K562 (cell line): ENCODE data around the gene LZTR1. TPM values are rescaled to one million over a fixed set of nuclear protein-coding genes. Genes with fewer than 3 reads are reported as not detected.

ENCODE experiments used
- ATAC-seq: fragments of 200-7000 bp; cut with Tn5 transposase; 3 replicates; pipeline ENCODE4 v1.9.1; 2020; ENCODE audit warnings: moderate library complexity
- BruUV-seq: library from RNA; stranded (reverse); fragments of 400-500 nt; replicated peaks from 2 replicates; lab custom pipeline; 2021; lab: Mats Ljungman, UMichigan
- CTCF ChIA-PET: fragments of 300-600 bp; formaldehyde crosslinking; extraction: SDS; loops from one replicate; lab custom pipeline; 2021; ENCODE audit warnings: low intra/inter-chr PET ratio; lab: Yijun Ruan, JAX
- POLR2A ChIA-PET: fragments of 300-600, 350-650 bp; sonication (Branson Sonifier 250); formaldehyde crosslinking; extraction: SDS; loops from one replicate; lab custom pipeline; 2021; ENCODE audit warnings: antibody characterized with exemption, inconsistent platforms; lab: Yijun Ruan, JAX
- DNase-seq, 4 experiments: peaks; one replicate each; pipeline versions ENCODE4 v3.0.0 to v3.0.0-alpha.2; 2011 to 2018; ENCODE audit warnings: low spot score in 3 of 4, mixed read lengths in 3 of 4; ENCODE audit errors: extremely low read depth in 1 of 4
- FAIRE-seq: peaks from 2 replicates; lab custom pipeline; 2011; peaks lifted over from hg19 to GRCh38; lab: Jason Lieb, UNC
- H2AFZ ChIP-seq: 2 replicates; pipeline ENCODE4 v1.6.0; 2011; ENCODE audit warnings: low read depth, low read length, control low read depth, inconsistent platforms
- H3K27ac ChIP-seq: fragments of 200-600 bp; 3 replicates; pipeline ENCODE4 v1.8.0; 2011; ENCODE audit warnings: low read depth, mild to moderate bottlenecking, control low read depth, inconsistent platforms, low read length, moderate library complexity, mixed read lengths; ENCODE audit errors: extremely low read depth
- H3K27me3 ChIP-seq, 2 experiments: fragments of 300-600 bp in 1 of 2; 2 replicates in 1 of 2; 3 replicates in 1 of 2; pipeline versions ENCODE4 v1.6.0 to v1.8.0; 2011; ENCODE audit warnings: inconsistent platforms in 2 of 2, low read length in 2 of 2, mild to moderate bottlenecking in 1 of 2, mixed read lengths in 1 of 2, moderate library complexity in 1 of 2; ENCODE audit not compliant: control insufficient read depth in 2 of 2, insufficient read depth in 2 of 2
- H3K36me3 ChIP-seq: fragments of 300-600 bp; 3 replicates; pipeline ENCODE4 v1.8.0; 2011; ENCODE audit warnings: mild to moderate bottlenecking, low read length, inconsistent platforms; ENCODE audit not compliant: control insufficient read depth, insufficient read depth
- H3K4me1 ChIP-seq, 2 experiments: fragments of 200-600 bp in 1 of 2; replicated peaks in 1 of 2; 2 replicates in 1 of 2; 3 replicates in 1 of 2; pipeline versions ENCODE4 v1.5.1 to v1.8.0; 2011; ENCODE audit warnings: inconsistent platforms in 2 of 2, low read length in 2 of 2, mild to moderate bottlenecking in 1 of 2, mixed read lengths in 1 of 2, moderate library complexity in 1 of 2; ENCODE audit not compliant: control insufficient read depth in 2 of 2, insufficient read depth in 2 of 2
- H3K4me2 ChIP-seq: 2 replicates; pipeline ENCODE4 v1.6.1; 2011; ENCODE audit warnings: low read length, control low read depth, inconsistent platforms, mixed read lengths; ENCODE audit not compliant: insufficient read depth
- H3K4me3 ChIP-seq: fragments of 200-600 bp; sonication (generic), shearing (Covaris generic); 2 replicates; pipeline ENCODE4 v1.5.1; 2016; ENCODE audit warnings: control low read depth, inconsistent platforms
- H3K79me2 ChIP-seq: fragments of 200-600 bp; 3 replicates; pipeline ENCODE4 v1.8.0; 2011; ENCODE audit warnings: low read length, inconsistent platforms; ENCODE audit not compliant: control insufficient read depth, insufficient read depth
- H3K9ac ChIP-seq, 2 experiments: 2 replicates each; pipeline versions ENCODE4 v1.6.0 to v1.6.1; 2011; ENCODE audit warnings: low read depth in 2 of 2, low read length in 2 of 2, control low read depth in 1 of 2, inconsistent platforms in 1 of 2, mild to moderate bottlenecking in 1 of 2, mixed read lengths in 1 of 2; ENCODE audit not compliant: insufficient read depth in 1 of 2
- H3K9me1 ChIP-seq: one replicate; pipeline ENCODE4 v1.6.0; 2011; ENCODE audit warnings: inconsistent platforms, mild to moderate bottlenecking, low read length, moderate library complexity; ENCODE audit not compliant: control insufficient read depth, insufficient read depth
- H3K9me3 ChIP-seq: replicated peaks from 2 replicates; pipeline ENCODE4 v1.5.1; 2011; ENCODE audit warnings: low read depth, low read length, inconsistent platforms; ENCODE audit not compliant: control insufficient read depth, insufficient read depth
- H4K20me1 ChIP-seq: replicated peaks from 2 replicates; pipeline ENCODE4 v1.6.1; 2011; ENCODE audit warnings: low read length, inconsistent platforms, mixed read lengths; ENCODE audit not compliant: control insufficient read depth, insufficient read depth
- CBX1 ChIP-seq: sonication (generic); IDR thresholded peaks from 2 replicates; pipeline ENCODE4 v1.6.1; 2016; ENCODE audit warnings: antibody characterized with exemption, low read depth, mild to moderate bottlenecking
- ETV5 ChIP-seq: sonication (generic); formaldehyde crosslinking; IDR thresholded peaks from 2 replicates; pipeline ENCODE4 v1.4.0; 2020; ENCODE audit warnings: low read depth, mild to moderate bottlenecking, missing genetic modification reagents
- HDAC8 ChIP-seq: fragments of 450-650 bp; IDR thresholded peaks from 2 replicates; pipeline ENCODE4 v1.6.1; 2016; ENCODE audit warnings: mild to moderate bottlenecking, missing genetic modification characterization, moderate library complexity, missing compliant biosample characterization
- HIVEP1 ChIP-seq: fragments of 250-450 bp; sonication (Bioruptor Pico); IDR thresholded peaks from 2 replicates; pipeline ENCODE4 v1.4.0; 2020; ENCODE audit warnings: mild to moderate bottlenecking
- HMG20A ChIP-seq: fragments of 450-650 bp; formaldehyde crosslinking; conservative IDR thresholded peaks from 2 replicates; pipeline ENCODE4 v1.4.0; 2020; ENCODE audit warnings: mild to moderate bottlenecking, mixed read lengths
- NR2F6 ChIP-seq: fragments of 450-650 bp; formaldehyde crosslinking; IDR thresholded peaks from 2 replicates; pipeline ENCODE4 v1.4.0; 2020; ENCODE audit warnings: mild to moderate bottlenecking
- PML ChIP-seq: IDR thresholded peaks from 2 replicates; pipeline ENCODE4 v1.6.1; 2012; ENCODE audit warnings: low read length, inconsistent platforms
- SMAD3 ChIP-seq: fragments of 450-650 bp; formaldehyde crosslinking; conservative IDR thresholded peaks from 2 replicates; pipeline ENCODE4 v1.4.0; 2020; ENCODE audit warnings: mild to moderate bottlenecking
- SPI1 ChIP-seq: IDR thresholded peaks from 2 replicates; pipeline ENCODE4 v1.6.1; 2011; ENCODE audit warnings: low read depth, low read length, control low read depth, borderline replicate concordance
- SRF ChIP-seq, 2 experiments: fragments of 250-450, 450-650 bp in 1 of 2; sonication (Bioruptor Pico) in 1 of 2; sonication (generic) in 1 of 2; formaldehyde crosslinking; IDR thresholded peaks; 2 replicates each; pipeline versions ENCODE4 v1.5.0 to v1.5.1; 2020 to 2022; ENCODE audit warnings: mild to moderate bottlenecking in 1 of 2, missing genetic modification reagents in 1 of 2
- TAF15 ChIP-seq: fragments of 200-400 bp; formaldehyde crosslinking; IDR thresholded peaks from 2 replicates; pipeline ENCODE4 v1.6.1; 2017; ENCODE audit warnings: mild to moderate bottlenecking, low read depth, low read length, moderate library complexity
- ZBTB5 ChIP-seq: fragments of 450-650 bp; IDR thresholded peaks from 2 replicates; pipeline ENCODE4 v1.6.1; 2017; ENCODE audit warnings: antibody characterized with exemption
- ZNF41 ChIP-seq: fragments of 250-450 bp; sonication (Bioruptor Pico); conservative IDR thresholded peaks from 2 replicates; pipeline ENCODE4 v1.4.0; 2020; ENCODE audit warnings: mild to moderate bottlenecking
- ZNF512 ChIP-seq: IDR thresholded peaks from 2 replicates; pipeline ENCODE4 v1.6.1; 2016; ENCODE audit warnings: missing genetic modification characterization, missing compliant biosample characterization
- ZNF764 ChIP-seq: fragments of 250-450 bp; sonication (Bioruptor Pico); IDR thresholded peaks from 2 replicates; pipeline ENCODE4 v1.4.0; 2020; ENCODE audit warnings: low read depth, mild to moderate bottlenecking, moderate library complexity
- WGBS: fragments of 100-300 bp; shearing (Covaris generic); methylation state at CpG from one replicate; pipeline ENCODE4 v1.1.6; 2016; ENCODE audit warnings: low coverage, mixed read lengths; ENCODE audit not compliant: insufficient coverage; ENCODE audit errors: missing lambda C conversion rate; 5-methylcytosine and 5-hydroxymethylcytosine counted together
- in situ Hi-C: fragments of 300-500 bp; cut with MboI; formaldehyde crosslinking; loops from 4 replicates; pipeline ENCODE4 v1.15.0; 2018; ENCODE audit warnings: inconsistent platforms, mixed read lengths
- intact Hi-C: fragments of 100-400 bp; cut with micrococcal nuclease; formaldehyde crosslinking; loops from 2 replicates; pipeline ENCODE4 v1.14.2; 2022
- polyA plus RNA-seq, 8 experiments: library from polyadenylated mRNA; depleted of rRNA in 4 of 8; stranded (reverse) in 5 of 8; unstranded in 3 of 8; fragments of >200 nt; fragmentation: Nextera tagmentation in 2 of 8; fragmentation: Illumina TruSeq in 1 of 8; extraction: Ambion mirVana in 2 of 8; extraction: Trizol in 1 of 8; gene quantifications; 2 replicates each; pipeline versions ENCODE4 v1.2.1 to v1.2.3, GENCODE V29; 2011 to 2014; ENCODE audit warnings: inconsistent platforms in 1 of 8, missing spikeins in 1 of 8
- total RNA-seq, 7 experiments: library from RNA; depleted of rRNA in 6 of 7; stranded (reverse); fragments of >200 nt in 6 of 7; fragmentation: Illumina TruSeq in 2 of 7; extraction: Trizol in 2 of 7; gene quantifications; 2 replicates each; pipeline versions ENCODE4 v1.2.1 to v1.2.3, GENCODE V29; 2011 to 2021; ENCODE audit warnings: low replicate concordance in 1 of 7
- TF ChIP-seq, protein P1 (sequence below), 2 experiments: fragments of 450-650 bp in 1 of 2; sonication (generic) in 1 of 2; formaldehyde crosslinking; conservative IDR thresholded peaks; 2 replicates each; pipeline versions ENCODE4 v1.4.0 to v1.8.1; 2020 to 2022; ENCODE audit warnings: mild to moderate bottlenecking in 1 of 2, missing genetic modification reagents in 1 of 2
- TF ChIP-seq, protein P2 (sequence below): fragments of 250-450 bp; sonication (Bioruptor Pico); IDR thresholded peaks from 2 replicates; pipeline ENCODE4 v1.8.0; 2022; ENCODE audit warnings: moderate library complexity, mild to moderate bottlenecking, inconsistent platforms

The LZTR1 gene
- total and polyA plus RNA-seq, 9 of the 15 experiments (the other 6 are each of a cell fraction or from before 2014, with no cell fraction given): 2.2 to 135 (median 63.0) TPM

DNA sequence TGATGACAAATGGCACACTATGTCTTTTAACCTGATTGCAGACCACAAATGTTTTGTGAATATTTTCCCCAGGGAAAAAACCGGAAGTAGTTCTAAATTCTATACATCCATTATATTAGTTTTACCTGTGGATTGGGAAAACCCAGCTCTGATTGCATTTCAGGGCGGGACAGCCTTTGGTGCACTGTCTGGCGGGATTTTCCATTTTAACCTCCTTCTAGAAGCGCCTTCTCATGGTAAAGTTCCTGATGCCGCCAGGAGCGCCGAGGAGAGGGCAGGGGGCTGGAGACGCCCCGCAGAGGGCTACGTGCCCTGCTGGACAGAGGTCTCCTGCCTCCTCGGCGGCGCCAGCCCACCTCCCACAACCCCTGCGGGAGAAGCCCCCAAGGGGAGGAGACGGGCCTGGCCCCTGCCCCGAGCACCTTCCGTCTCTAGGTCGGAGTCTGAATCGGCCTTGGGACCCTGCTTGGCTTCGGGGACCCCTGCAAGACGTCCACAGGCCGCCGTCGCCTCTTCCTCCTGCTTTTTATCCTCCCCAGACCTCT lies 31.6 kb downstream of the LZTR1 start:
- Histone ChIP-seq H3K4me2 (peak overlapping the region; percentile 87), H3K9ac (peak overlapping the region; percentile 48 to 89), H3K79me2 (peaks cover 16% of the 10 kb centered on the region; the same call in 2 of the 3 replicates), H4K20me1 (peaks cover 12% of the 10 kb centered on the region), H3K4me1 (peaks cover 26 to 46% of the 10 kb centered on the region in 2 experiments), H2AFZ (peak overlapping the region; percentile 91), H3K27ac (peak overlapping the region; percentile 33), H3K4me3 (peak overlapping the region; percentile 44), H3K9me3 (no peaks in the 10 kb centered on the region), H3K27me3 (no peaks in the 10 kb centered on the region), H3K9me1 (peaks cover 7% of the 10 kb centered on the region), H3K36me3 (peaks cover 3% of the 10 kb centered on the region; the same call in 1 of the 3 replicates)
- intact Hi-C loops (loop anchor here (1.0 to 5.0 kb wide), 2 partner anchors 11 to 34 kb away; partner anchors contain the start of genes LRRC74B and THAP7), in situ Hi-C loops (no loop called here)
- WGBS: 8% methylated on average over 24 of the region's 24 CpGs
- DNase-seq (no peak), FAIRE-seq (no peak), ATAC-seq (no peak)
- ChIA-PET POLR2A (interaction anchor here (0.5 to 13.9 kb wide), 9 partner anchors 13 to 1538 kb away, joined by 3 to 333 read pairs (median 4); partner anchors contain the start of genes SLC7A4 and THAP7), CTCF (interaction anchor here (1.2 kb wide), 1 partner anchor 12 kb away, joined by 3 read pairs; the partner anchor contains the start of gene THAP7)
- BruUV-seq: TSS peak; percentile 86
- TF ChIP-seq SRF (CRISPR knock-in tag; IDR thresholded peaks at IDR 0.05) (0 out of 4 replicates have a peak, but pooled peaks of 1 of the 2 experiments have one; percentile 76), ZNF764 (CRISPR knock-in tag) (peak; percentile 75; the same call in 1 of the 2 replicates), HIVEP1 (CRISPR knock-in tag) (peak; percentile 88), TAF15 (no peak), CBX1 (no peak), ZBTB5 (no peak), HMG20A (CRISPR knock-in tag) (0 out of 2 replicates have a peak, but pooled peaks have one; percentile 64), HDAC8 (tag) (peak; percentile 83), ZNF41 (CRISPR knock-in tag) (peak; percentile 29; the same call in 1 of the 2 replicates), SPI1 (0 out of 2 replicates have a peak, but pooled peaks have one; percentile 72), NR2F6 (CRISPR knock-in tag) (peak; percentile 92), PML (peak; percentile 37), SMAD3 (CRISPR knock-in tag) (0 out of 2 replicates have a peak, but pooled peaks have one; percentile 11), ZNF512 (tag) (no peak), ETV5 (no peak)
- TF ChIP-seq, protein P1, sequence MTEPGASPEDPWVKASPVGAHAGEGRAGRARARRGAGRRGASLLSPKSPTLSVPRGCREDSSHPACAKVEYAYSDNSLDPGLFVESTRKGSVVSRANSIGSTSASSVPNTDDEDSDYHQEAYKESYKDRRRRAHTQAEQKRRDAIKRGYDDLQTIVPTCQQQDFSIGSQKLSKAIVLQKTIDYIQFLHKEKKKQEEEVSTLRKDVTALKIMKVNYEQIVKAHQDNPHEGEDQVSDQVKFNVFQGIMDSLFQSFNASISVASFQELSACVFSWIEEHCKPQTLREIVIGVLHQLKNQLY (CRISPR knock-in tag; conservative IDR thresholded peaks at IDR 0.05): 0 out of 4 replicates have a peak, but pooled peaks of 1 of the 2 experiments have one; percentile 86
- TF ChIP-seq, protein P2, sequence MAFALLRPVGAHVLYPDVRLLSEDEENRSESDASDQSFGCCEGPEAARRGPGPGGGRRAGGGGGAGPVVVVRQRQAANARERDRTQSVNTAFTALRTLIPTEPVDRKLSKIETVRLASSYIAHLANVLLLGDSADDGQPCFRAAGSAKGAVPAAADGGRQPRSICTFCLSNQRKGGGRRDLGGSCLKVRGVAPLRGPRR: 0 out of 2 replicates have a peak, but pooled peaks have one; percentile 53
